Immature natural killer cell (primary cell): Measurements from ENCODE around the gene SLF2. TPM values are rescaled to one million over a fixed set of nuclear protein-coding genes. Genes with fewer than 3 reads are reported as not detected.

Source experiments
- DNase-seq, 3 donors: peaks; one replicate each; pipeline ENCODE4 v3.0.0; 2022; ENCODE audit warnings: mixed read lengths in 1 of 3
- H3K27ac Mint-ChIP-seq, 6 donors: one replicate each; pipeline ENCODE4 v1.8.0; 2020; ENCODE audit warnings: mixed read lengths in 6 of 6, mild to moderate bottlenecking in 5 of 6, inconsistent platforms in 4 of 6, moderate library complexity in 3 of 6
- H3K27me3 Mint-ChIP-seq, 3 donors: one replicate each; pipeline ENCODE4 v1.8.0; 2020 to 2021; ENCODE audit warnings: low read depth in 3 of 3, mild to moderate bottlenecking in 3 of 3, mixed read lengths in 3 of 3, moderate library complexity in 3 of 3, inconsistent platforms in 1 of 3
- H3K36me3 Mint-ChIP-seq, 3 donors: one replicate each; pipeline ENCODE4 v1.8.0; 2020; ENCODE audit warnings: mixed read lengths in 3 of 3, inconsistent platforms in 2 of 3, mild to moderate bottlenecking in 2 of 3
- H3K4me1 Mint-ChIP-seq, 2 donors: one replicate each; pipeline ENCODE4 v1.8.0; 2020; ENCODE audit warnings: inconsistent platforms in 2 of 2, mild to moderate bottlenecking in 2 of 2, mixed read lengths in 2 of 2, moderate library complexity in 1 of 2
- H3K4me3 Mint-ChIP-seq, 5 donors: one replicate each; pipeline ENCODE4 v1.8.0; 2020; ENCODE audit warnings: mild to moderate bottlenecking in 5 of 5, mixed read lengths in 5 of 5, inconsistent platforms in 3 of 5, moderate library complexity in 3 of 5
- H3K9me3 Mint-ChIP-seq, 6 donors: one replicate each; pipeline ENCODE4 v1.8.0; 2020; ENCODE audit warnings: mild to moderate bottlenecking in 6 of 6, mixed read lengths in 6 of 6, inconsistent platforms in 4 of 6, moderate library complexity in 3 of 6
- polyA plus RNA-seq, 3 donors: library from polyadenylated mRNA; unstranded; fragments of 300-500 nt; fragmentation: Illumina TruSeq; gene quantifications; one replicate each; pipeline ENCODE4 v1.2.3, GENCODE V29; 2021

SLF2 gene
- polyA plus RNA-seq, 3 donors from 2014 or later: 6.1 to 21.3 (median 8.9) TPM

DNA sequence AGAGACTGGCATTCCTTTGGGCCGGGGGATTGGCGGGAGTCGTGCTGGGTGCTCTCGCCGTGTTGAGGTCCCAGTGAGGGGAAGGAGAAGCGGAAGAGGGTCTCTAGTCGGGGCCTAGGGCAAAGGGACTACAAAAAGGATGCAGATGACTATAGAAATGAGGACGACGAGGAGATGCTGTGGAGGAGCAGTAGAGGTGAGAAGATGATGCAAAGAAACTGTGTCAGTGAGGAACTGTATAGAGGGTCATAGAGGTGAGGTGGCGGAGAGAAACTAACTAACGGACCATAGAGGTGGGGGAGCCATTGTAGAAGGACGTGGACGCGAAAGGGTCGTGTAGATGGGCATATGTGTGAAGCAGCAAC, 74.9 kb downstream of the SLF2 start:
- no peaks in the 10 kb centered on the region for H3K9me3 Mint-ChIP-seq
- peak overlapping the region; percentile 89 to 96 (median 91) for H3K4me3 Mint-ChIP-seq
- H3K4me1 Mint-ChIP-seq: peaks cover 26 to 28% of the 10 kb centered on the region in 2 donors
- peaks cover 0 to 7% (median 2%) of the 10 kb centered on the region in 3 donors for H3K27me3 Mint-ChIP-seq
- DNase-seq: no peak
- H3K36me3 Mint-ChIP-seq: peaks cover 15 to 21% (median 16%) of the 10 kb centered on the region in 3 donors
- H3K27ac Mint-ChIP-seq: peak overlapping the region; percentile 77 to 89 (median 86)

DNA sequence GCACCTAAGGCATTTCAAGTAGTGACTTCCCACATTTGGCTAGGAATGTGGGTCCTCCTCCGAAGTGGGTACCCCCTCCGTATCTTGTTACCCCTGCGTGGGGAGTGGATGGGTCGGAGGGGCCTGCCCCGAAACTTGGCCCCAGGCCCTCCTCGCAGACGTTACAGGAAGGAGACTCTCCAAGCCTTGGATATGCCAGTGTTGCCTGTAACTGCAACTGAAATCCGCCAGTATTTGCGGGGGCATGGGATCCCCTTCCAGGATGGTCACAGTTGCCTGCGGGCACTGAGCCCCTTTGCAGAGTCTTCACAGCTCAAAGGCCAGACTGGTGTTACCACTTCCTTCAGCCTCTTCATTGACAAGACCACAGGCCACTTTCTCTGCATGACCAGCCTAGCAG, 75.4 kb downstream of the SLF2 start:
- peak overlapping the region in 2 of 6 donors; percentile 77 to 83 for H3K27ac Mint-ChIP-seq
- peak overlapping the region; percentile 89 to 96 (median 91) for H3K4me3 Mint-ChIP-seq
- no peaks in the 10 kb centered on the region for H3K9me3 Mint-ChIP-seq
- peaks cover 26 to 28% of the 10 kb centered on the region in 2 donors for H3K4me1 Mint-ChIP-seq
- peaks cover 0 to 7% (median 2%) of the 10 kb centered on the region in 3 donors for H3K27me3 Mint-ChIP-seq
- no peak for DNase-seq
- peaks cover 13 to 22% (median 16%) of the 10 kb centered on the region in 3 donors for H3K36me3 Mint-ChIP-seq

DNA sequence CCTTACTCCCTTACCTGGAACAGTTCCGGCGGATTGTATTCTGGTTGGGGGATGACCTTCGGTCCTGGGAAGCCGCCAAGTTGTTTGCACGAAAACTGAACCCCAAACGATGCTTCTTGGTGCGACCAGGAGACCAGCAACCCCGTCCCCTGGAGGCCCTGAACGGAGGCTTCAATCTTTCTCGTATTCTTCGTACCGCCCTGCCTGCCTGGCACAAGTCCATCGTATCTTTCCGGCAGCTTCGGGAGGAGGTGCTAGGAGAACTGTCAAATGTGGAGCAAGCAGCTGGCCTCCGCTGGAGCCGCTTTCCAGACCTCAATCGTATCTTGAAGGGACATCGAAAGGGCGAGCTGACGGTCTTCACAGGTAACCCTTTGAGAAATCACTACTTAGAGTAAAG, 76.3 kb downstream of the SLF2 start:
- H3K4me1 Mint-ChIP-seq: peaks cover 26 to 28% of the 10 kb centered on the region in 2 donors
- no peak overlapping the region for H3K27ac Mint-ChIP-seq
- H3K4me3 Mint-ChIP-seq: peak overlapping the region in 2 of 5 donors; percentile 21
- peaks cover 0 to 7% (median 2%) of the 10 kb centered on the region in 3 donors for H3K27me3 Mint-ChIP-seq
- peaks cover 13 to 22% (median 17%) of the 10 kb centered on the region in 3 donors for H3K36me3 Mint-ChIP-seq
- H3K9me3 Mint-ChIP-seq: no peaks in the 10 kb centered on the region
- no peak for DNase-seq

DNA sequence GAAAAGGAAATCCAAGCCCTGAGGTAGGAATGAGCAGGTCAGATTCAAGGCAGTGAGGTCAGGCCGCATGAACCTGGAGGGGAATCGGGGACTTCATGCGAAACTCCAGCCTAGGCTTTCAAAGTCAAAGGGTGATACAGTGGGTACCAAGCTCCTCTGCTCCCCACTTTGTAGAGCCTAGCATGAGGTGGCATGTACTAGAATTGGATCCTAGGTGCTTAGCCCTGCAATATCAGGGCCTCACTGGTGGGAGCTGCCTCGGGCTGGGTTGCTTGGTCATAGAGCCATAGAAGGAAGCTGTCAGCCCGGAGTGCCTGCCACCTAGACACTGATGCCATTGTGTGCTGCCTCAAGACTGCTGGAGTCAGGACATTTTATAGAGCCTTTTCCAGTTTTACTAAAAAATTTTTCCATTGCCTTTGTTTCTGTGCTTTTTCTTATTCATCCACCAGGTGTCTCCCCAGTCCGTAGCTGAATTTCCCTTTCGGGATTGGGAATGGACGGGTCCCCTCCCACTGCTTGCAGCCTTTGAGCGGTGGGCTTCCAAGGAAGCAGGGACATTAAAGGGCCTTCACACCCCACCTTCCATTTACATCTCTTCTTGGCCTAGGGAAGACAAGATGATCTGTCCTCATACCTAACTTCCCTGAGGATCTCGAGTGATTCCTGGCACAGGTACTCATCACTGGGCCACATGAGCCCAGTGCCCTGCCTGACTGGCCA, 81.4 kb downstream of the SLF2 start:
- peaks cover 2 to 9% (median 5%) of the 10 kb centered on the region in 3 donors for H3K27me3 Mint-ChIP-seq
- peaks cover 13 to 17% (median 14%) of the 10 kb centered on the region in 3 donors for H3K36me3 Mint-ChIP-seq
- peak overlapping the region in 3 of 6 donors; percentile 40 to 65 (median 44) for H3K27ac Mint-ChIP-seq
- H3K9me3 Mint-ChIP-seq: no peaks in the 10 kb centered on the region
- peaks cover 18 to 20% of the 10 kb centered on the region in 2 donors for H3K4me1 Mint-ChIP-seq
- no peak overlapping the region for H3K4me3 Mint-ChIP-seq
- DNase-seq: no peak

DNA sequence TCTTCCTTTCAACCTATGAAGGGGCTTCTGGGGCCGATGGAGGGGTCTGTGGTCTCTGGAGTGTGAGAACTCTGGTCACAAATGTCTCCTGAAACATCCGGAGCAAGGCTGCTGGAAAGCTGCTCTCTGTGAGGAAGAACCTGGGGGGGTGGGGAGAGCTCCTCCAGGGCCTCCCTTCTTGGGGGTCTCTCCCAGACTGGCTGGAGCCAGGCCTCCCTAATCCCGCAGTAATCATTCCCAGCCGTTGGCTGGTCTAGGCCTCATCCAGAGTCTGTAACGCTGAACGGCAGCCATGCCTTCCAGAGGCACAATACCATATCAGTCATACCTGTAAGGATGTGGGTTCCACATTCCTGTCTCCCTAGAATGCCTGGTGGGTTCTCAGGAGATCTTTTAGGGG, 82.4 kb downstream of the SLF2 start:
- H3K27ac Mint-ChIP-seq: peak overlapping the region in 2 of 6 donors; percentile 68 to 77
- H3K9me3 Mint-ChIP-seq: no peaks in the 10 kb centered on the region
- peaks cover 2 to 9% (median 5%) of the 10 kb centered on the region in 3 donors for H3K27me3 Mint-ChIP-seq
- DNase-seq: no peak
- peaks cover 13 to 17% (median 14%) of the 10 kb centered on the region in 3 donors for H3K36me3 Mint-ChIP-seq
- H3K4me3 Mint-ChIP-seq: peak overlapping the region in 4 of 5 donors; percentile 29 to 90 (median 60)
- H3K4me1 Mint-ChIP-seq: peaks cover 18 to 22% of the 10 kb centered on the region in 2 donors

DNA sequence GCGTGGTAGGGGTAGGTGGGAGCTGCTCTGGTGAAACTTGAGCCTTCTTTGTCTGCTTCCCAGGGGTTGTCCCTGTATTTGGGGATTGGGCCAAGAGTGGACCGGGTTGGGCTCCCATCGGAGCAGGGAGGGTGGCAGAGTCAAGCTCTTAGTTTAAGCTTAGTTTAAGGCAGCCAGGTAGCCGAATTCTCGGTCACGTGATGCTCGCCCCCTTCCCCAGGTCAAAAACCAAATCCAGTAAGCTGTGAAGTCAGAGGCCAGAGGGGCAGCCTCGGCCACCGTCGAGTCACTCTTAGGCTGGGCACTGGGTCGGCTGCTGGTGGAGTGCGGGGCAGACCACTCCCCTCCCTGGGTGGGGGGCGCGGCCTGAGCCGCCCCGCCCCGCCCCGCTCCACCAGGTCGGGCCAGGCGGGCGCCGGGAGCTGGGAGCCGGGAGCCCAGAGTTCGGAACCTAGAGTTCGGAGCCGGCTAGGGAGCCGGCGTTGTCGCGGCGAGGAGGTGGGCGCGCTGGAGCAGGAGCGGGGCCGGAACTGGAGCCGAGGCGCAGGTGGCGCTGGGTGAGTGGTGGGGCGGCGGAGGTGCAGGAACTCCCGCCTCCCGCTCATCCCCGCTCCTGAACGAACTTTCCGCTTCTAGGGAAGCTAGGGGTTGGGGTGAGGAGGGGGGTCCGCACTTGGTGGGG, 84.1 kb downstream of the SLF2 start:
- H3K27ac Mint-ChIP-seq: peak overlapping the region; percentile 62 to 88 (median 84)
- peaks cover 0 to 9% (median 5%) of the 10 kb centered on the region in 3 donors for H3K27me3 Mint-ChIP-seq
- H3K36me3 Mint-ChIP-seq: peaks cover 0 to 7% (median 3%) of the 10 kb centered on the region in 3 donors
- H3K9me3 Mint-ChIP-seq: no peaks in the 10 kb centered on the region
- H3K4me1 Mint-ChIP-seq: peaks cover 25 to 29% of the 10 kb centered on the region in 2 donors
- H3K4me3 Mint-ChIP-seq: peak overlapping the region; percentile 88 to 92 (median 90)
- DNase-seq: peak in 2 of 3 donors; percentile 44

DNA sequence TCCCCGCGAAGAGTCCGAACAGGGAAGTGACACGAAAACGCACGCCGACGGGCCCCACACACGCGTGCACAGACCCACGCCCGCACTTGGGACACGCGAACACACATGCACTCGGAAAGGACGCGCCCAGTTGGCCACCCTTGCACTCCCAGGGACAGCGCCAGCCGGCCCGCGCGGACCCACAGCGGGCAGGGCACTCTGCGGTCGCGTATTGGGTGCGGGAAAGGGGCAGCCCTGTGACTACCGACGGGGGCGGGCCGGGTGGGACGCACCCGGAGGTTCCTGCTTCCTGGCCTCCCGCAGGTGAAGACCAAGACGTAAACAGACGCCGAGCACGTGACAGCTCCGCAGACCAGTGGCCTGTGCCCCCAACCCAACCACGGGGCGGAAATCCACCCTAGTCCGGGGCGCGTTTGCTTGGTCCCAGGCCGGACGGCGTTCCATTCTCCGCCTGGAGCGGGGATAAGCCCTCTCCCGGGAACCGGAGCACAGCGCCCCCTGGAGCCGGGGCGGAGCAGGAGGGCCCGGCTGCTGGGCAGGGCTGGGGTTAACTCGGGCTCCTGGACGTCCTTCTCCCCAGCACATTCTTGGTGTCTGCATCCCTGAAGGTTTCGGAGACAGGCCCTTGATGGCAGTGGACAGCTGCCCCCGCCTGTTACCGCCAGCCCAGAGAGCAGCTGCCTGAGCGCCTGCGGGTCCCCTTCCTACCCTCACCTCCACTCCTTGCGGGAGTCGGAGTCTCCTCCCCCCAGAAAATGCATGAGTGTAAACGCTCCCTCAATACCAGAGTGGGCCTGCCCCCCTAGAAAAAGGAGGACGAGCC, 84.8 kb downstream of the SLF2 start:
- Mint-ChIP-seq H3K27me3 (peaks cover 0 to 9% (median 5%) of the 10 kb centered on the region in 3 donors), H3K4me1 (peaks cover 25 to 29% of the 10 kb centered on the region in 2 donors), H3K27ac (peak overlapping the region; percentile 80 to 94 (median 86)), H3K4me3 (peak overlapping the region; percentile 88 to 92 (median 90)), H3K36me3 (peaks cover 0 to 7% (median 3%) of the 10 kb centered on the region in 3 donors), H3K9me3 (no peaks in the 10 kb centered on the region)
- DNase-seq: peak; percentile 65 to 70 (median 67)

DNA sequence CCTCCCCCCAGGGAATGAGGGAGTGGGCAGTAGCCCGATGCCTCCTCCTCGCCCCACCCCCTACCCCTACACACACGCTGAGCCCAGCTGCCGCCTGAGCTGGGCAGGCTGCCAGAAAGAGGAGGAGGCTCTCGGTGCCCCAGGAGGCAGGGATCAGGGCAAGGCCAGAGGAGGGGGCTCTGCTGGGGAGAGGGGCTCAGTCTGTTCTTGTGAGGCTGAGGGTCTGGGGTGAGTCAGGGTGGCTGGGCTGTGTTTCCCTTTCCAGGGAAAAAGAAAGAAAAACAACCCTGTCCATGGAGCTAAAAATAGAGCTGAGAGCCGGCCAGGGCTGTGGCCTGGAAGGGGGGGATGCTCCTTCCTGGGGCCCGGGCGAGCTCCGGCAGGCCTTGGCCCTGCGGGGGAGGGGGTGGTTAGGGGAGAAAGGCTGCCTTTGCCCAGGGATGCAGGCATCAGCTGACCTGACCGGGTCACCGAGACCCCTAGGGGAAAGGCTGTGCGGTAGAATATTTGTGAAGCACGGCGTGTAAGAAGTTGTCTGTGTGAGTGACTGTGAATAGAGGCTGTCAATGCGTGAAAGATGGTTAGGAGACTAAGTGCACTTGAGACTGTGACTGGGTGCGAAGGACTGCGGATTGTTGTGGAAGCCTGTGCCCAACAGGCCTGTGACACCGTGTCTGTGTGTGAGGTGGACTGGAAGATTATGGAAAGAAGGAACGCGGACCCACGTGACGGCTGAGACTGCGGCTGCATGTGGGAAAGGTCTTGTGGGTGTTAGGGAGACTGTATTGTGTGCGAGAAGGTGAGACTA, 85.6 kb downstream of the SLF2 start:
- Mint-ChIP-seq H3K4me3 (peak overlapping the region; percentile 88 to 92 (median 90)), H3K27ac (peak overlapping the region; percentile 86 to 97 (median 94)), H3K9me3 (no peaks in the 10 kb centered on the region), H3K27me3 (peaks cover 0 to 9% (median 5%) of the 10 kb centered on the region in 3 donors), H3K36me3 (peaks cover 0 to 4% (median 0%) of the 10 kb centered on the region in 3 donors), H3K4me1 (peaks cover 25 to 29% of the 10 kb centered on the region in 2 donors)
- DNase-seq: peak; percentile 35 to 54 (median 45)

DNA sequence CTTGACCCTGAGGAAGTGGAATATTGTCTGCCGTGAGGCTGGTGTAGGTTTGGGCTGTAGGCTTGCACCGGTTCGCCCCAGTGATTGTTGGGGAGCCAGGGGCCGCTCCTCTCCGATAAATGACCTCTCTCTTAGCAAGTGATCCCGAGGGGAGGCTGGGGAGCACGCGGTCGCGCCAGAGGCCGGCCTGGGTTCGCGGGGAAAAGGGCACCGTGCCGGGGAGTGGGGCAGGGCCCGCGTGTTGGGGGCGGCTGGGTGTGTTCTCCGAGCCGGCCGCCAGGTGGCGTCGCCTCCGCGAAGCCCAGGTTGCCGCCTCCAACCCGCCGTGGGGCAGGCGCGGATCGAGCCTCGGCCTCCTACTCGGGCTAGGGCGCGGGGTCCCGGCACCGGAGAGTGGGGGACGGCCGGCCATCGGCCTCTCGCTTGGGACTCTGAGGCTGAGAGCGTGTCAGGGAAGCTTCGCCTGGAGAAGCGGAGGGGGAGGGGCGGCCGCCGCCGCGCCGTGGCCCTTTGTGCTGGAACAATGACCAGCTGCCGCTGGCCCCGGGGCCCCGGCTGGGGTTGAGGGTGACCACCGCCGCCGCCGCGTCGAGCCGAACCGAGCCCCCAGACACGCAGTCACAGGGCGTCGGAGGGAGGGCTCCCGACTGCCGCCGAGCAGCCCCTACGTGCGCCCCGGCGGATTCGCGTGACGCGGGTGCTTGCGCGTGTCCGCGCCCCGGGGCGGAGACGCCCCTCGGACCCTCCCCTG, 86.4 kb downstream of the SLF2 start:
- Mint-ChIP-seq H3K4me1 (peaks cover 25 to 29% of the 10 kb centered on the region in 2 donors), H3K27me3 (peaks cover 0 to 9% (median 5%) of the 10 kb centered on the region in 3 donors), H3K27ac (peak overlapping the region; percentile 86 to 97 (median 94)), H3K36me3 (peaks cover 0 to 4% (median 0%) of the 10 kb centered on the region in 3 donors), H3K4me3 (peak overlapping the region; percentile 88 to 92 (median 90)), H3K9me3 (no peaks in the 10 kb centered on the region)
- peak; percentile 79 to 82 (median 82) for DNase-seq

DNA sequence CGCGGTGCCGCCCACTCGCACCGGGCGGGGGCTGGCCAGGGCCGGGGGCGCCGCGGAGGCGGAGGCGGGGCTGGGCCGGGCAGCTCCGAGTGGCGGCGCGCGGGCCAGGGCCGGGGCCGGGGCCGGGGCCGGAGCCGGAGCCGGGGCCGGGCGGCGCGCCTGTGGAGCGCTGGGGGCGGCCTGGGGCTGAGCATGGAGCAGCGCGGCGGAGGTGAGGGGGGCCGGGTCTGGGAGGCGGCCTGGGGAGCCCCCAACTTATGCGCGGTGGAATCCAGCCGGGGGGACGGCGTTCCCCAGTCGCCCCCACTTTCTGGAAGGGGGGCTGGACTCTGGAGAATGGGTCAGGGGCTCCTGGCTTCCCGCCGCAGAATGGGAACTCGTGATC, 87.0 kb downstream of the SLF2 start, which contains the start of gene LZTS2:
Gene LZTS2 (plus strand): TSS at position 67 of the 385 bp plus-strand sequence. CDS start 2,731 bp downstream, outside the sequence.
- peaks cover 25 to 29% of the 10 kb centered on the region in 2 donors for H3K4me1 Mint-ChIP-seq
- H3K27me3 Mint-ChIP-seq: peaks cover 0 to 9% (median 5%) of the 10 kb centered on the region in 3 donors
- H3K36me3 Mint-ChIP-seq: peaks cover 0 to 4% (median 0%) of the 10 kb centered on the region in 3 donors
- DNase-seq: no peak
- H3K4me3 Mint-ChIP-seq: peak within 1 kb of the TSS; percentile 88 to 92 (median 90)
- H3K27ac Mint-ChIP-seq: peak within 1 kb of the TSS; percentile 86 to 97 (median 94)
- no peaks in the 10 kb centered on the region for H3K9me3 Mint-ChIP-seq

DNA sequence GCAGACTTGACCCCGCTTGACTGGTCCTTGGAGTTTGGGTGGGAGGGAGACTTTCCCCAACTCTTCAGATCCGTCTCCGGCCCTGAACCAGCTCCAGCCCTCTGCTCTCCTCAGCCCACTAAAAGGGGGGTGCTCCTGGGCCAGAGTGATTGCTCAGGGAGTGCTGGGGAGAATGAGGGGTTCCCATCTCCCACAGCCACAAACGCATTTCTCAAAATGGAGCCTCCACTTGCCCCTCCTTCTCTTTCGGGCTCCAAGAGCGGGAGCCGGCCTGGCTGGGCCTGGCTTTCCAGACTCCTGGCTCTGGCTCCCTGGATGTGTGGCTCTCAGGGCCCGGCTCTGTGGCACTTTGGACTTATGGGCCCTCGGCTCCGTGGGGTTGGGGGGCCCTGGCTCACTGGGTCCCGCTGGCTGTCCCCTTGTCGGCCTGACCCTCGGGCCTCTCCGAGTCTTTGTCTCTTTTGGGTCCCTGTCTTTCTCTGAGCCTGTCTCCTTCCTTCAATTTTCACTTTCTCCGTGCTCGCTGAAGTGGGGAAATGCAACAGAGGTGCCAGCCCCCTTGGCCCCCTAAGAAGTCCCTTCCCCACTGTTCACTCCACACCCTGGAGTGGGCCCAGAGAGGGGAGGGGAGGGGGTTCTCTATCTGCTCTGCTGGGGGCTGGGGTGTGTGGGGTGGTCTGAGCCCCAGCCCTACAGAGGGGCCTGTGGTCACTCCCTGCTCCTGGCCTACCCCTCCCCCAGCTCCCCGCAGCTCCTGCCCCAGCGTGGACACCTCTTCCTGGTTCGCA, 87.6 kb downstream of the SLF2 start:
- peak overlapping the region in 3 of 6 donors; percentile 58 to 86 (median 71) for H3K27ac Mint-ChIP-seq
- H3K4me1 Mint-ChIP-seq: peaks cover 25 to 29% of the 10 kb centered on the region in 2 donors
- H3K9me3 Mint-ChIP-seq: no peaks in the 10 kb centered on the region
- no peak for DNase-seq
- H3K4me3 Mint-ChIP-seq: peak overlapping the region; percentile 72 to 85 (median 80)
- peaks cover 0 to 4% (median 0%) of the 10 kb centered on the region in 3 donors for H3K36me3 Mint-ChIP-seq
- peaks cover 0 to 9% (median 5%) of the 10 kb centered on the region in 3 donors for H3K27me3 Mint-ChIP-seq
